Natural killer cell (primary cell): ENCODE measurements around the gene HLA-DRA. TPM values are rescaled to one million over a fixed set of nuclear protein-coding genes. Genes with fewer than 3 reads are reported as not detected.

Source experiments
- ATAC-seq, 3 donors: fragments of 150-1000 bp in 2 of 3; fragments of 200-7000 bp in 1 of 3; cut with Tn5 transposase; 1 replicate in 1 of 3; 2 replicates in 2 of 3; pipeline ENCODE4 v1.10.0; 2021; ENCODE audit warnings: mild to moderate bottlenecking in 2 of 3, moderate library complexity in 2 of 3
- DNase-seq, 2 donors: peaks; one replicate each; pipeline versions ENCODE4 v3.0.0 to v3.0.0-alpha.2; 2013 to 2021; ENCODE audit warnings: mixed read lengths in 1 of 2
- H3K27ac ChIP-seq: one replicate; pipeline ENCODE4 v1.5.1; 2013; ENCODE audit warnings: mild to moderate bottlenecking, low read length
- H3K27me3 ChIP-seq: one replicate; pipeline ENCODE4 v1.6.1; 2013; ENCODE audit warnings: low read length; ENCODE audit not compliant: control insufficient read depth, insufficient read depth
- H3K36me3 ChIP-seq: one replicate; pipeline ENCODE4 v1.6.1; 2013; ENCODE audit warnings: low read length; ENCODE audit not compliant: control insufficient read depth, insufficient read depth
- H3K4me1 ChIP-seq: one replicate; pipeline ENCODE4 v1.6.1; 2013; ENCODE audit warnings: low read length; ENCODE audit not compliant: control insufficient read depth, insufficient read depth
- H3K4me3 ChIP-seq: one replicate; pipeline ENCODE4 v1.5.1; 2013; ENCODE audit warnings: low read length
- H3K9me3 ChIP-seq: one replicate; pipeline ENCODE4 v1.6.1; 2013; ENCODE audit warnings: low read length; ENCODE audit not compliant: control insufficient read depth, insufficient read depth
- H3K27ac Mint-ChIP-seq, 2 donors: one replicate each; pipeline ENCODE4 v1.8.0; 2022; ENCODE audit warnings: mild to moderate bottlenecking in 2 of 2, mixed read lengths in 2 of 2, moderate library complexity in 1 of 2
- H3K27me3 Mint-ChIP-seq, 2 donors: one replicate each; pipeline ENCODE4 v1.8.0; 2022; ENCODE audit warnings: low read depth in 2 of 2, mixed read lengths in 2 of 2
- H3K36me3 Mint-ChIP-seq: one replicate; pipeline ENCODE4 v1.8.0; 2022; ENCODE audit warnings: mixed read lengths
- H3K4me1 Mint-ChIP-seq, 2 donors: one replicate each; pipeline ENCODE4 v1.8.0; 2022; ENCODE audit warnings: mixed read lengths in 2 of 2
- H3K4me3 Mint-ChIP-seq: one replicate; pipeline ENCODE4 v1.8.0; 2022; ENCODE audit warnings: mild to moderate bottlenecking, moderate library complexity, mixed read lengths
- H3K9me3 Mint-ChIP-seq, 2 donors: one replicate each; pipeline ENCODE4 v1.8.0; 2022; ENCODE audit warnings: mixed read lengths in 2 of 2
- WGBS: methylation state at CpG from one replicate; pipeline ENCODE4 v1.1.7; 2013; ENCODE audit warnings: missing lambda C conversion rate; ENCODE audit not compliant: insufficient coverage; 5-methylcytosine and 5-hydroxymethylcytosine counted together
- intact Hi-C: fragments of 100-400 bp; cut with micrococcal nuclease; formaldehyde crosslinking; loops from one replicate; pipeline ENCODE4 v1.14.2; 2022
- total RNA-seq, 4 donors: library from RNA; stranded (reverse); fragments of 120-200 nt in 1 of 4; gene quantifications; one replicate each; pipeline versions ENCODE4 v1.2.3 to v1.2.4, GENCODE V29; 2013 to 2022
- TF ChIP-seq, protein P1 (sequence below): fragments of 200-600 bp; IDR thresholded peaks from one replicate; pipeline ENCODE4 v1.8.0; 2022; ENCODE audit warnings: antibody characterized with exemption

HLA-DRA gene
- total RNA-seq, 3 donors from 2014 or later (not counting 1 experiment from before 2014, with no cell fraction given): 49.9 to 160 (median 123) TPM

DNA sequence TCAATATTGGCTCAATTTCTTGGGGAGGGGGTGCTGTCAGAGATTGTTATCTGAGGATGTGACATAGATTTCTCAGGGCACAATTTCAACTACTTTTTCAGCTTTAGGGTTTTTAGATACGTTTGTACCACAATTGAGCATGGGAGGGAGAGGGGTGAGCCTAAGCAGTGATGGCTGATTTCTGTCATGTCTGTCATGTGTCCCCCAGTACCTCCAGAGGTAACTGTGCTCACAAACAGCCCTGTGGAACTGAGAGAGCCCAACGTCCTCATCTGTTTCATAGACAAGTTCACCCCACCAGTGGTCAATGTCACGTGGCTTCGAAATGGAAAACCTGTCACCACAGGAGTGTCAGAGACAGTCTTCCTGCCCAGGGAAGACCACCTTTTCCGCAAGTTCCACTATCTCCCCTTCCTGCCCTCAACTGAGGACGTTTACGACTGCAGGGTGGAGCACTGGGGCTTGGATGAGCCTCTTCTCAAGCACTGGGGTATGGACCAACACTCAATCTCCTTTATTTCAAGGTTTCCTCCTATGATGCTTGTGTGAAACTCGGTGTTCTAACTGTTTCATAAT, 3.4 kb downstream of the HLA-DRA start:
- Histone ChIP-seq H3K9me3 (no peaks in the 10 kb centered on the region), H3K36me3 (peaks cover 15% of the 10 kb centered on the region), H3K27me3 (no peaks in the 10 kb centered on the region), H3K4me1 (peaks cover 3% of the 10 kb centered on the region), H3K4me3 (no peak overlapping the region), H3K27ac (no peak overlapping the region)
- no peak for ATAC-seq
- no peak for DNase-seq
- Mint-ChIP-seq H3K36me3 (no peaks in the 10 kb centered on the region), H3K27ac (no peak overlapping the region), H3K27me3 (peaks cover 6 to 8% of the 10 kb centered on the region in 2 donors), H3K4me3 (no peak overlapping the region), H3K4me1 (peaks cover 9 to 12% of the 10 kb centered on the region in 2 donors), H3K9me3 (no peaks in the 10 kb centered on the region)
- TF ChIP-seq, protein P1, sequence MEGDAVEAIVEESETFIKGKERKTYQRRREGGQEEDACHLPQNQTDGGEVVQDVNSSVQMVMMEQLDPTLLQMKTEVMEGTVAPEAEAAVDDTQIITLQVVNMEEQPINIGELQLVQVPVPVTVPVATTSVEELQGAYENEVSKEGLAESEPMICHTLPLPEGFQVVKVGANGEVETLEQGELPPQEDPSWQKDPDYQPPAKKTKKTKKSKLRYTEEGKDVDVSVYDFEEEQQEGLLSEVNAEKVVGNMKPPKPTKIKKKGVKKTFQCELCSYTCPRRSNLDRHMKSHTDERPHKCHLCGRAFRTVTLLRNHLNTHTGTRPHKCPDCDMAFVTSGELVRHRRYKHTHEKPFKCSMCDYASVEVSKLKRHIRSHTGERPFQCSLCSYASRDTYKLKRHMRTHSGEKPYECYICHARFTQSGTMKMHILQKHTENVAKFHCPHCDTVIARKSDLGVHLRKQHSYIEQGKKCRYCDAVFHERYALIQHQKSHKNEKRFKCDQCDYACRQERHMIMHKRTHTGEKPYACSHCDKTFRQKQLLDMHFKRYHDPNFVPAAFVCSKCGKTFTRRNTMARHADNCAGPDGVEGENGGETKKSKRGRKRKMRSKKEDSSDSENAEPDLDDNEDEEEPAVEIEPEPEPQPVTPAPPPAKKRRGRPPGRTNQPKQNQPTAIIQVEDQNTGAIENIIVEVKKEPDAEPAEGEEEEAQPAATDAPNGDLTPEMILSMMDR: no peak
- 76% methylated on average over 8 of the region's 8 CpGs for WGBS
- intact Hi-C loops: no loop called here

DNA sequence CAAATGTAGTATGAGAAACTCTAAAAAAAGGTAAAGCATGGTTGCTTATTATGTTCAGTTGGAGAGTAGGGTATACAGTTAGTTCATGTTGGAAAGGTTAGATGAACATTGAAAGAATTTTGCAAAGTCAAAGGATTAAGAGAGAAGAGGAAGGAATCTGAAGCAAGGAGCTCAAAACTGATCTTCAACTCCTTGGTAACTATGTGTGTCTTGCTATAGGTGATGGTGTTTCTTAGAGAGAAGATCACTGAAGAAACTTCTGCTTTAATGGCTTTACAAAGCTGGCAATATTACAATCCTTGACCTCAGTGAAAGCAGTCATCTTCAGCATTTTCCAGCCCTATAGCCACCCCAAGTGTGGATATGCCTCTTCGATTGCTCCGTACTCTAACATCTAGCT, 4.7 kb downstream of the HLA-DRA start:
- no peaks in the 10 kb centered on the region for H3K27me3 ChIP-seq
- H3K4me3 ChIP-seq: no peak overlapping the region
- no peak for DNase-seq
- no peak overlapping the region for H3K4me3 Mint-ChIP-seq
- no peaks in the 10 kb centered on the region for H3K9me3 Mint-ChIP-seq
- no peaks in the 10 kb centered on the region for H3K36me3 Mint-ChIP-seq
- 74% methylated on average over 2 of the region's 2 CpGs for WGBS
- no peak overlapping the region for H3K27ac ChIP-seq
- H3K4me1 ChIP-seq: peaks cover 3% of the 10 kb centered on the region
- H3K27ac Mint-ChIP-seq: no peak overlapping the region
- H3K27me3 Mint-ChIP-seq: peaks cover 5 to 12% of the 10 kb centered on the region in 2 donors
- TF ChIP-seq, protein P1: no peak
- peaks cover 15% of the 10 kb centered on the region for H3K36me3 ChIP-seq
- ATAC-seq: no peak
- H3K4me1 Mint-ChIP-seq: peaks cover 7% of the 10 kb centered on the region in 2 donors
- H3K9me3 ChIP-seq: no peaks in the 10 kb centered on the region
- intact Hi-C loops: no loop called here

DNA sequence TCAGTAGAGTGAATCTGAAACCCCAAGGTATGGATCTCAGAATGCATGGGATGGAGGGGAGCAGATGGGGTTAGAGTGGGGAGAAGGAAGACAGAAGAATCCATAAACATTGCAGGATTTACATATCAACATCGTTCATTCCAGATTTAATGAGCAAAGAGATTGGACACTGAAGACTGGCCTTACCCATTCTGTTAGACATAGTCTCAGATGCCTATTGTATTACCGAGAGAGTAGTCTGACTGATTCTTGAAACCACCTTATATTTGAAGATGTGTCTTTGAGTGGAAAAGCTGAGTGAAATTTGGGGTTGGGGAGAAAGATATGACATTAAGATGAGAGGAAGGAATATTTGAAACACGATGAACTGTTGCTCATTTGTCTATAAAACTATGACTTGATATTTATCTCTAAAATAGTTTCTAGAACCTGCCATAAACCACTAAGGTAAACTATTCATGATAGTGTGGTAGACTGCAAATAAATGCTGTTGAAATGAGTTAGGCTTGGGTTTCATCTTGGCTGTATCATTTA, 5.7 kb downstream of the HLA-DRA start:
- H3K9me3 ChIP-seq: no peaks in the 10 kb centered on the region
- DNase-seq (no peak), ATAC-seq (no peak)
- Mint-ChIP-seq H3K4me1 (no peaks in the 10 kb centered on the region), H3K4me3 (no peak overlapping the region), H3K9me3 (no peaks in the 10 kb centered on the region), H3K27me3 (peaks cover 9 to 14% of the 10 kb centered on the region in 2 donors), H3K36me3 (no peaks in the 10 kb centered on the region), H3K27ac (no peak overlapping the region)
- no peaks in the 10 kb centered on the region for H3K27me3 ChIP-seq
- WGBS: 74% methylated on average over 2 of the region's 3 CpGs
- H3K4me3 ChIP-seq: no peak overlapping the region
- H3K4me1 ChIP-seq: no peaks in the 10 kb centered on the region
- peaks cover 15% of the 10 kb centered on the region for H3K36me3 ChIP-seq
- TF ChIP-seq, protein P1: no peak
- intact Hi-C loops: no loop called here
- H3K27ac ChIP-seq: no peak overlapping the region

DNA sequence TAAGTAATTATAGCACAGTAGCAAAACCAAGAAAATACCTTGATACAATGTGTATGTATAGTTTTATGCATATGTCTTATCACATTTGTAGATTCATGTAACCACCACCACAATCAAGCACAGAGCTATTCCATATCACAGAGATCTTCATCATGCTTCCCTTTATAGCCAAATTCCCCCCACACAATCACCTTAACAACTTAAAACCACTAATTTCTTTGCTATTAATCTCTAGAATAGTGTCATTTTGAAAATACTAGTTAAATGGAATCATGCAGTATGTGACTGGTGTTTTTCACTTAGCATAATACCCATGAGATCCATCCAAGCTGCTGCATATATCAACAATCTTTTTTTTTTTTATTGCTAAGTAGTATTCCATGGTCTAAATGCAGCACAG, 8.2 kb downstream of the HLA-DRA start:
- Histone ChIP-seq H3K36me3 (peaks cover 11% of the 10 kb centered on the region), H3K27me3 (no peaks in the 10 kb centered on the region), H3K9me3 (no peaks in the 10 kb centered on the region), H3K4me1 (no peaks in the 10 kb centered on the region), H3K4me3 (no peak overlapping the region), H3K27ac (no peak overlapping the region)
- ATAC-seq (no peak), DNase-seq (no peak)
- Mint-ChIP-seq H3K36me3 (no peaks in the 10 kb centered on the region), H3K4me3 (no peak overlapping the region), H3K4me1 (no peaks in the 10 kb centered on the region), H3K27me3 (peaks cover 32 to 33% of the 10 kb centered on the region in 2 donors), H3K9me3 (no peaks in the 10 kb centered on the region), H3K27ac (no peak overlapping the region)
- intact Hi-C loops: no loop called here
- TF ChIP-seq, protein P1: no peak
